Stimulated activated CD4-positive, alpha-beta T cell treated with anti-CD3 and anti-CD28 coated beads, TNF-alpha, amount 100 ng/mL, for 48 hours (primary cell): ENCODE data around the gene CHP1.
A peak's percentile ranks its signal among the peaks of the same experiment; 100 is the strongest.
"Not testable (repeated sequence)": the region's sequence is repeated elsewhere in the genome, so short reads cannot be mapped to it uniquely, and the experiment has no call there.

Experiments
- DNase-seq, 3 donors: peaks; one replicate each; pipeline ENCODE4 v3.0.0-alpha.2; 2020; ENCODE audit warnings: low read depth in 3 of 3

The CHP1 gene

DNA sequence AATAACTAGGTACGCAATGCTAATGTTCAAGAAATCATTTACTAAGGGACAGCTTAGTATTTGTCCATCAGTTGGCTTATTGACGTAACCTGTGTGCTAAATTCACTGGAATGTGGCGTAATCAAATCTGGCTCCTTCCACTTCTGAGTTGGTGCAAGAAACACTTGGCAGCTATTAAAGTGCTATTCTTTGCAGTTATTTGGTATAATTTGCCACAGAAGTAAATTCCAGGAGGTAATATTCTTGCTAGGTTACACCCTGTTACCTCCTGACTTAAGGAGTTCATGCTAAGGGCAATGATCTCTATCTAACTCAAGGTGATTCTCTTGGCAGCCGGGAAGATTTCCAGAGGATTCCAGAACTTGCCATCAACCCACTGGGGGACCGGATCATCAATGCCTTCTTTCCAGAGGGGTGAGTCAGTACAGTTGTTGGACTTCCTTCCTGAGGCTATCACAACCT, 25.5 kb downstream of the CHP1 start:
- no peak for DNase-seq

- no peak for DNase-seq
These were observed 27.8 kb downstream of the CHP1 start for GRCh38 chr15:41258750-41259471.

GRCh38 chr15:41259546-41260189, 28.6 kb downstream of the CHP1 start:
- DNase-seq: no peak

DNA sequence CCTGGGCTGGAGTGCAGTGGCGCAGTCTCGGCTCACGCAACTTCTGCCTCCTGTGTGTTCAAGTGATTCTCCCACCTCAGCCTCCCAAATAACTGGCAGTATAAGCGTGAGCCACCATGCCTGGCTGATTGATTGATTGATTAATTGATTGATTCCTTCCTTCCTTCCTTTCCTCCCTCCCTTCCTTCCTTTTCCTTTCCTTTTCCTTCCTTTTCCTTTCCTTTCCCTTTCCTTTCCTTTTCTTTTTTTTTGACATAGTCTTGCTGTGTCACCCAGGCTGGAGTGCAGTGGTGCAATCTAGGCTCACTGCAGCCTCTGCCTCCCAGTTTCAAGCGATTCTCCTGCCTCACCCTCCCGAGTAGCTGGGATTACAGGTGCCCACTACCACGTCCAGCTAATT, 29.9 kb downstream of the CHP1 start:
- not testable (repeated sequence) for DNase-seq

- no peak for DNase-seq
These were observed 31.5 kb downstream of the CHP1 start for GRCh38 chr15:41262571-41262970.

DNA sequence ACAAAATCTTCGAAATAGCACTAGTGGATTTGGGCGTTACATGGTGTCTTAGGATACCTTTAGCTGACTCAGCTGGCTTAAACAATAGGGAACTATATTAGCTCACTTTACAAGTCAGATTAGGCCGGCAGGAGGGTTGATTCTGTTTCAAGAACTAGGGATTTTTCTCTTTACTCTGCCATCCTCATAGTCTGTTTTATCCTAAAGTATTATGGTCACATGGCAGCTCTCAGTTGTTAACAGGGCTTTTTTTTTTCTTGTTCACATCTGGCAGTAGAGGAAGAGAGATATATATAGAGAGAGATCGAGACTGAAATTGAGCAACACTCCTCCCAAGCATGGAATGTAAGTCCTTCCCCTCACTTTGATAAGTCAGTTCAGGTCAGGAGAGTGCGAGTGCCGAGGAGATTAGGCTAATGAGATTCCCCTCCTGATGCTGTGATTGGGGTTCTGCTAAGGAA, 32.9 kb downstream of the CHP1 start:
- DNase-seq: no peak

DNA sequence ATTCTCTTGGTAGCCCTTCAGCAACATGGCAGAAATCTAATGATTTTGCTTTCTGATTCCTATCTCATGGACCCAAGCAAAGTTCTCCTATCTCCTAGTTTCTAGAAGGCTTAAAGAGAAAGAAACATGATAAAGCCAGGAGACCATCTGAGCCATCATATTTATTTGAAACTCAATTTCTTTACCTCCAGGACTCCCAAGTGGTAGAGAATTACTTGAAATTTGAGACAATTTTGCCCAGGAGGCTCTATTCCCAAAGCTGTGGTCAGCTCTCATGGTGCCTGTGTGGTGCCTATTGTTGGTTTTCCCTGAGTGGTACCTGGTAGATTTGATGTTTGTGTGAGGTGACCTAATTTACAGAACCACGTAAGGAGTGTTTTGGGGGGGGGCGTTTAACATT, 38.8 kb downstream of the CHP1 start:
- no peak for DNase-seq

- no peak for DNase-seq
These were observed 45.8 kb downstream of the CHP1 start for GRCh38 chr15:41276831-41277230.

DNA sequence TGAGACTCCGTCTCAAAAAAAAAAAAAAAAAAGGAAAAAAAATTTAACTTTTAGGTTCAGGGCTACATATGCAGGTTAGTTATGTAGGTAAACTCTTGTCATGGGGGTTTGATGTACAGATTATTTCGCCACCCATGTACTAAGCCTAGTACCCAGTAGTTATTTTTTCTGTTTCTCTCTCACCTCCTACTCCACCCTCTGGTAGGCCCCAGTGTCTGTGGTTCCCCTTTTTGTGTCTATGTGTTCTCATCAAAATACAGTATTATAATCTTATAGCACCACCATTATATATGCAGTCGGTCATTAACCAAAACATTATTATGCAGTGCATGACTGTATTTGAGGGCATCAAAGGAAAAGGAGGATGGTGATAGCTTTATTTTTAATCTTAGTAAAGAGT, 47.3 kb downstream of the CHP1 start:
- DNase-seq: no peak

GRCh38 chr15:41279535-41280283, 48.6 kb downstream of the CHP1 start:
- DNase-seq: no peak

DNA sequence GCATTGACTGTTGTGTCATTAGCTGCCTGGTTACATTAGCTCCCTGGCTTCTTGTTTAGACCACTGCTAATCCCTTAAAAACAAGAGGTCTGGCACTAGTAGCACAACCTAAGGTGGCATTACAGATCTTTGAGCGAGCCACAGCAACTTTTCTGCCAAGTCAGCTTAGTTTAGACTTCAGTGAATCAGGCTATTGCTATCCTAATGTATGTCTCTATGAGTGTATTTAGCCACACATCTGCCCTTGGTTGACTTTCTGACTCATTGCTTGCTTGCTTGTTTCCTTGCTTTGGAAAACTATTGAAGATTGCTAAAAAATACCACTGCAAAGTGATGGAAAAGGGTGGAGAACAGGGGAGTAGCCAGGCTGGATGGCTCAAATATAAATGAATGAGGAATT, 50.2 kb downstream of the CHP1 start:
- no peak for DNase-seq

GRCh38 chr15:41282436-41282835, 51.4 kb downstream of the CHP1 start:
- DNase-seq: not testable (repeated sequence)

DNA sequence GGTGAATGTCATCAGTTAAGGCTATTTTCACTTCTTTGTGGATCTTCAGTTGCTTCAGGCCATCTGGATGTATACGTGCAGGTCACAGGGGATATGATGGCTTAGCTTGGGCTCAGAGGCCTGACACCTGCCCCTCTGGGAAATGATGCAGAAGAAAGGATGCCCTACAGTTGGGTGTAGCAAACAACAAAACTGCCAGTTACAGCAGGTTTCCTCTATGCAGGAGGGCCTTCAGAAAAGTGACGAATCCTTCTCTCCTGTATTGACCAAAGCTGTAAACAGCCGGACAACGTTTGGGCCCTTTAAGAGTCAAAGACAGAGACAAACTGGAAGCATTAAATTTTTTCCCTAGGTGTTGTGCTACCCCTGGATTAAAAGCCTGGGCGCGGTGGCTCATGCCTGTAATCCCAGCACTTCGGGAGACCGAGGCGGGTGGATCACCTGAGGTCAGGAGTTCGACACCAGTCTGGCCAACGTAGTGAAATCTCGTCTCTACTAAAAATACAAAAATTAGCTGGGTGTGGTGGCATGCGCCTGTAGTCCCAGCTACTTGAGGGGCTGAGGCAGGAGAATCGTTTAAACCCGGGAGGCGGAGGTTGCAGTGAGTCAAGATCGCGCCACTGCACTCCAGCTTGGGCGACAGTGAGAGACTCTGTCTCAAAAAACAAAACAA, 52.0 kb downstream of the CHP1 start:
- not testable (repeated sequence) for DNase-seq

DNA sequence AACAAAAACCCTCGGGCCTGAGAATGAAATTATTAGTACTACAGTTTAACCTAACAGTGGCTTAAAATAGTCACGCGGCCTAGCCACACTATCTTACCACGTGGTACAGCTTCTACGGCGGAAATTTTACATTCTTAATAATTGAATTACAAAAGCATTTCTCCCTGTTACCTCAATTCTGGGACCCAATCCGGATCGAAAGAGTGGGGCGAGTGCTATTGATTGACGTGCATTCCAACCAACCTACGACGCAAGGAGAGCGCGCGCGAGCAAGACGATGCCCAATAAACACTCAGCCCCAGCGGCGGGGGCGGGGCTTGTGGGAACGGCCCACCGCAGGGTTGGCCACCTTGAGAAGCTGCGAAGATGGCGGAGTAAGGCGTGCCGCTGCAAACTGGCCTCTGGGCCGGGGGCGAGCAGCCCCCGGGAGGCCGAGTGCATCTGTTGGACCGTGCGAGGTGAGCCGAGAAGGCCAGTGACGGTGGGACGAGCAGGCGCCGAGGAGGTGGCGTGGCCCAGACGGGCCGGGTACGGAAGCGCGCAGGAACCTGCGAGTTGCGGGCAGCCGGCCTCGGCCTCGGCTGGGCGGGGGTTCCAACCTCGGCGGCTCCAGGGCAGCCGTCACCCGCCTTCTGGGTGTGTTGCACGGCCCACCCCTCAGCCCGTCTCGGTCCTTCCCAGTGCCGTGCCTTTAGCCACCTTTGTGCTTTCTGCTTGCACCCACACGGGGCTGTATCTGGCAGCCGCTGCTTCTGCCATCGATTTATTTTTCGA, 52.8 kb downstream of the CHP1 start:
- DNase-seq: peak; percentile 95 to 98 (median 97)

- DNase-seq: peak in 1 of 3 donors; percentile 2
These were observed 53.5 kb downstream of the CHP1 start for GRCh38 chr15:41284427-41285177.

- peak in 1 of 3 donors; percentile 1 for DNase-seq
These were observed 54.2 kb downstream of the CHP1 start for GRCh38 chr15:41285285-41285684.

GRCh38 chr15:41286665-41287333, 55.7 kb downstream of the CHP1 start:
- DNase-seq: no peak

GRCh38 chr15:41288464-41288863, 57.4 kb downstream of the CHP1 start:
- no peak for DNase-seq

DNA sequence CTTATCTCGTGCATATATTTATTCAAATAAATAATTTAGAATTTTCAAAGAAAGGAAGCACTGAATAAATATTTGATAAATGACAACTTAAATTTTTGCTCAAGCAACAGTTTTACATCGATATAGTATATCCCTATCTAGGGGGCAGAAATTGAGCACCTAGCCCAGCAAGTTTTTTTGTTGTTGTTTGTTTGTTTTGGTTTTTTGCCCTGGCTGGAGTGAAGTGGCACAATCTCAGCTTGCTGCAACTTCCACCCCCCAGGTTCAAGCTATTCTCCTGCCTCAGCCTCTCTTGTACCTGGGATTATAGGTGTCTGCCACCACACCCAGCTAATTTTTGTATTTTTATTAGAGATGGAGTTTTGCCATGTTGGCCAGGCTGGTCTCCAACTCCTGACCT, 58.9 kb downstream of the CHP1 start:
- DNase-seq: no peak

DNA sequence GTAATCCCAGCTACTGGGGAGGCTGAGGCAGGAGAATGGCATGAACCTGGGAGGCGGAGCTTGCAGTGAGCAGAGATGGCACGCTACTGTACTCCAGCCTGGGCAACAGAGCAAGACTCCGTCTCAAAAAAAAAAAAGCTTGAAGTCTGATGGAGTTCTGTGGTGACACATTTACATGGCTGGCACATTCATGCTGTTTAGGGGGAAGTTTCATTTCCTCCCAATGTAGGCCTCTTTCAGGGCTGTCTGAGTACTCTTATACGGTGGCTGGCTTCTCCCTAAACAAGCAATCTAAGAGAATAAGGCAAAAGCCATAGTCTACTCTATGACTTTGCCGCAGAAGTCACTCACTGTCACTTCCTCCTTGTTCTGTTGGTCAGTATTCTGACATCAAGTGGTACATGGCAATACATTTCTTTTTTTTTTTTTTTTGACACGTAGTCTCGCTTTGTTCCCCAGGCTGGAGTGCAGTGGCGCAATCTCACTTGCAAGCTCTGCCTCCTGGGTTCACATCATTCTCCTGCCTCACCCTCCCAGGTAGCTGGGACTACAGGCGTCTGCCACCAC, 60.1 kb downstream of the CHP1 start:
- no peak for DNase-seq
